SKM-1 (cell line): Measurements from ENCODE around the gene NAA50.

Source experiments
- DNase-seq: peaks from one replicate; lab custom pipeline; 2025; ENCODE audit not compliant: unreplicated experiment; lab: John Stamatoyannopoulos, UW

Gene NAA50

DNA sequence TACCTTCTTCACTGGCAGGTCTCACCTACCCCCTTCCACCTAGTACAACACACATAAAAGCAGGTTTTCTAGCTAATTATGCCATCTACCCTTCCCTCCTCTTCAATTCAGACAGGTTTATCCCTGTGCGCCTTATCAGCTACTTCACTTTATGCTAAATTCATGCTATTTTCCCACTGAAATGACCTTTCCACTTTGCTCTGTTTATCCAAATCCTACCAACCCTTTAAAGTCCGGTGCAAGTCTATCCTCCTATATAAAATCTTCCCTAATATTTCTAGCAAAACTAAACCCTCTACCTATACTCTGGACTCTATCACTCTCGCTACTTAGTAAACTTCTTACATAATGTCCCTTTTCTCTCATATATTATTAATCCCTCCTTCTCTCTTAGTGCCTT, 55.6 kb downstream of the NAA50 start:
- DNase-seq: no peak

DNA sequence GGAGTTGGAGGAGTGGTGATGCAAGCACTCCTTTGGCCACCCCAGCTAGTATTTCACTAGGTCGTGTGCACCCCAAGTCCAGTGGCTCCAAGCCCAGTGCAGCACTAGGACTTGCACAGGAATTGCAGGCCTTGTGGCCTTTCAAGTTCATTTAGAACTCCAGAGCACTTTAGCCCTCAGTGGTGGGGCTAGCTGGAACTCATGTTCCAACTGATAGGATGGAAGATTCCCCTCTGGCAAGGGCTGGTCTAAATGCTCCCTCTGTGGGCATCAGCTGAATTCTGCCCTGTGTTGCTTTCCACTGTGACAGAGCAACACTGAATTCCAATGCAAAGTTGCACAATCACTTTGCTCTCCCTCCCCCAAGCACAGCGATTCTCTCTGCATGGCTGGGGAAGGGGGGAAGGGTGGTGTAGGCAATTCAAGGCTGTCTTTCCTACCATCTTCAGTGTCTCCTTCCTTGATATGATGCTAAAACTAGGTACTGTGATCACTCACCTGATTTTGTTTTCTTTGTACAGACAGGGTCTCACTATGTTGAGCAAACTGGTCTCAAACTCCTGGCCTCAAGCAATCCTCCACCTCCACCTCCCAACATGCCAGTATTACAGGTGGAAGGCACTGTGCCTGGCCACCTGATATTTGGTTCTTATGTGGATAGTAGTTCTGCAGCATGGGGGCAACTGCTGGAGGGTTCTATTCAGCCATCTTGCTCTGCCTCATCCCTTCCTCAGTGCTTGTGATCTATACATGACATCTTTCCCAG, 59.9 kb downstream of the NAA50 start:
- no peak for DNase-seq

DNA sequence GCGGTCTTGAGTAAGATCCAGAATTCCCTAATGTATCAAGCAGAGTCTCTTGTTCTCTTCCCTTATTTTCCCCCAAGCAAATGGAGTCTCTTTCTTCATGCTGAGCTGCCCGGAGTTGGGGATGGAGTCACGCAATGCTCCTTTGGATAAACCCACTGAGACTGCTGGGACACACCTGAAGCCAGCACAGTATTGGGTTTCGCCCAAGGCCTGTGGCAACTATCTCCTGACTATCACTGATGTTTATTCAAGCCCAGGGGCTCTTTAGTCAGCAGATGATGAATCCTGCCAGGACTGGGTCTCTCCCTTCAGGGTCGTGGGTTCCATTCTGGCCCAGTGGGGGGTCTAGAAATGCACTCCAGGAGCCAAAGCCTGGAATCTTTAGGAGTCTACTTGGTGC, 60.9 kb downstream of the NAA50 start:
- DNase-seq: no peak

DNA sequence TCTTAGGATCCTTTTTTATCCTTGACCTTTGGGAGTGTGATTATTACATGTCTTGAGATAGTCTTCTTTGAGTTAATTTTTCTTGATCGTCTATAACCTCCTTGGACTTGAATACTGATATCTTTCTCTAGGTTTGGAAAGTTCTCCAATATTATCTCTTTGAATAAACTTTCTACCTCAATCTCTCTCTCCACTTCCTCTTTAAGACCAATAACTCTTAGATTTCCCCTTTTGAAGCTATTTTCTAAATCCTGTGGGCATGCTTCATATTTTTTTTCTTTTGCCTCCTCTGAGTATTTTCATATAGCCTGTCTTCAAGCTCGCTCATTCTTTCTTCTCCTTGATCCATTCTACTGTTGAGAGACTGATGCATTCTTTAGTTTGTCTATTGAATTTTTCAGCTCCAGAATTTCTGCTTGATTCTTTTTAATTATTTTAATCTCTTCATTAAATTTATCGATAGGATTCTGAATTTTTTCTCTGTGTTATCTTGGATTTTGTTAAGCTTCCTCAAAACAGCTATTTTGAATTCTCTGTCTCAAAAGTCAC, 61.7 kb downstream of the NAA50 start:
- no peak for DNase-seq

DNA sequence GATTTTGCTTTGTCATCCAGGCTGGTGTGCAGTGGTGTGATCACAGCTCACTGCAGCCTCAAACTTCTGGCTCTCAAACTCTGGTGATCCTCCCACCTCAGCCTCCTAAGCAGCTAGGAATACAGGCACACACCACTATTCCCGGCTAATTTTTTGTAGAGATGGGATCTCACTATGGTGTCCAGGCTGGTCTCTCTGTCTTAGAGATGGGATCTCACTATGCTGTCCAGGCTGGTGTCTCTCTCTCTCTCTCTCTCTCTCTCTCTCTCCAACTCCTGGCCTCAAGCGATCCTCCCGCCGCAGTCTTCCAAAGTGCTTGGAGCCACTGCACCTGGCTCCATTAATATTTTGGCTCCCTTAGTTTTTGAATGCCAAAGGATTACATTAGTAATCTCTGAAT, 67.3 kb downstream of the NAA50 start:
- DNase-seq: no peak

DNA sequence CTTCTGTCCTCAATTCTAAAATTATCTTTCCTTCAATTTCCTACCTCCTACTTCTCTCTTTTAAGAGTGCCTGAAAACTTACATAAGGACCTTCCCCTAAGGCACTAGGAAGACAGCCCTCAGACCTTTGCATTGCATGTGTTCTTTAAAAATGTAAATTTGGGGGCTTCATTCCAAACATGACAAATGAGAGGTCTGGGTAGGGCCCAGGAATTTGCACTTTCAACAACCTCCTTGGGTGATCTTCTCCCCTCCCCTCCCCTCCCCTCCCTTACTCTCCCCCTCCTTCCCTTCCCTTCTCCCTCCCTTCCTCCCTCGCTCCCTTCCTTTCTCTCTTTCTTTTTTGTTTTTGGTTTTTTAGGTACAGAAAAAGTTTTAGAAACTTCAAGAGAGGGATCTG, 68.3 kb downstream of the NAA50 start:
- no peak for DNase-seq

DNA sequence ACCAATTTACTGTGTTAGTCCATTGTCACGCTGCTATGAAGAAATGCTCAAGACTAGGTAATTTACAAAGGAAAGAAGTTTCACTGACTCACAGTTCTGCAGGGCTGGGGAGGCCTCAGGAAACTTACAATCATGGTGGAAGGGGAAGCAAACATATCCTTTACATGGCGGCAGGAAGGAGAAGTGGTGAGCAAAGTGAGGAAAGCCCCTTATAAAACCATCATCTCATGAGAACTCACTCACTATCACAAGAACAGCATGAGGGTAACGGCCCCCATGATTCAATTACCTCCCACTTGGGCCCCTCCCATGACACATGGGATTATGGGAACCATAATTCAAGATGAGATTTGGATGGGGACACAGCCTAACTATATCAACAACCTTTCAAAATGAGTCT, 69.8 kb downstream of the NAA50 start:
- DNase-seq: no peak

DNA sequence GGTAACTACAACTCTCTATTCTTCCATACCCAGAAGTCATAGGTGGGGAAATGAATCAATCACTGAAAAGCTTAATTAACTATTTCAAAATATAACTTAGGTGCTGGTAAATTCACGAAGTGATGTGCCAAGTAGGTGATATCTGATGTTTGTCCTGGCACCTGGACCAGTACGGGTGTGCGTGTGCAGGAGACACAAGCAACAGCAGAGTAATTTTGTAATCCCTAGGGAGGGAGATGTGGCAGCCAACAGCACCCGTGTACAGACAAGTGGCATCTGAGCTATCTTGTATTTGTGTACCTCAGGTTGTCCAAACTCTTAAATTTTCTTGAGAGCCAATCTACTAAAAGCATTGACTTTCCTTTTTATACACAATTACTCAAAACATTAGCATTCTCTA, 72.5 kb downstream of the NAA50 start:
- no peak for DNase-seq

DNA sequence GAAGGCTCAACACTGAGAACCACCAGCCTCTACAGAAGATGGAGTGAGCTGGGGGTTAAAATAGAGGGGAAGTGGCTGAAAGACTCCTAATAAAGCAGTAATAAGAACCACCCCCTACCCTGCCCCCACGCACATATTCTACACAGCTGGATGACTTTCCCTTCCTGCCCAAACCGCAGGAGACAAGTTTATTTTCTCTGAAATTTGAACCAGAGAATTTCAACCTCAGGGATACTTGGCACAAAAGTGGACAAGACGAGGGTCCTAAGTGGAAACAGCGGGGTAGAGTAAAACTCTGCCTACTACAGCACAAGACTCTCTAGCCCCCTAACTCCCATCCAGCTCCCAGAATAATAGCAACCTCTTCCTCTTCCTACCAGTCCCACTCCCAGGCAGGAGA, 78.0 kb downstream of the NAA50 start:
- no peak for DNase-seq
